ENCODE measurements around the gene TRIM54. TPM values are rescaled to one million over a fixed set of nuclear protein-coding genes. Genes with fewer than 3 reads are reported as not detected.
A peak's percentile ranks its signal among the peaks of the same experiment; 100 is the strongest.
"Not testable (repeated sequence)": the region's sequence is repeated elsewhere in the genome, so short reads cannot be mapped to it uniquely, and the experiment has no call there.

TRIM54 gene
- total RNA-seq, 4 donors from 2014 or later: 0.22 to 1.6 (median 0.54) TPM; not detected in 1

DNA sequence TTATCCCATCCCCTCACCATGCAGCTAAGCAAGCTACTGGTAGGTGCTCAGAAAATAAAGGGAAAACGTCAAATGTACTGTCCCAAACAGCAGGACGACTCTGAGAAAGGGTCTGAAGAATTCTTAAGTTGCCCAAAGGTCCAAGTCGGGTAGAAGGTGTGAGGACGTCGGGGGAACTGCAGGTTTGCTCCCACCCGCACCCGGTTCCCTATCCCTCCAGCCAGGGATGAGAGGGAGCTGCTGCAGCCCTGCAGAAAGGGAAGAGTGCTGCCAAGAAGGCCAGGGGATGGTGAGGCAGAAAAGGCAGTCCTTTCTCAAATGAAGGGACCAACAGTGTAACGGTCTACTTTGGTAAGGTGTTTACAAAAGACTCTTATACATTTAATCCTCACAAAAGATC, 32.9 kb downstream of the TRIM54 start:
- Histone ChIP-seq H3K27me3 (no peaks in the 10 kb centered on the region), H3K36me3 (no peaks in the 10 kb centered on the region), H3K9me3 (no peaks in the 10 kb centered on the region), H3K4me3 (replicated peaks in 1 of 3) (no peak overlapping the region), H3K27ac (no peak overlapping the region), H3K4me1 (no peaks in the 10 kb centered on the region)
- intact Hi-C loops (cut with DNase I): no loop called here
- no peak for TF ChIP-seq POLR2A (IDR thresholded peaks at IDR 0.05)
- TF ChIP-seq, protein P1, sequence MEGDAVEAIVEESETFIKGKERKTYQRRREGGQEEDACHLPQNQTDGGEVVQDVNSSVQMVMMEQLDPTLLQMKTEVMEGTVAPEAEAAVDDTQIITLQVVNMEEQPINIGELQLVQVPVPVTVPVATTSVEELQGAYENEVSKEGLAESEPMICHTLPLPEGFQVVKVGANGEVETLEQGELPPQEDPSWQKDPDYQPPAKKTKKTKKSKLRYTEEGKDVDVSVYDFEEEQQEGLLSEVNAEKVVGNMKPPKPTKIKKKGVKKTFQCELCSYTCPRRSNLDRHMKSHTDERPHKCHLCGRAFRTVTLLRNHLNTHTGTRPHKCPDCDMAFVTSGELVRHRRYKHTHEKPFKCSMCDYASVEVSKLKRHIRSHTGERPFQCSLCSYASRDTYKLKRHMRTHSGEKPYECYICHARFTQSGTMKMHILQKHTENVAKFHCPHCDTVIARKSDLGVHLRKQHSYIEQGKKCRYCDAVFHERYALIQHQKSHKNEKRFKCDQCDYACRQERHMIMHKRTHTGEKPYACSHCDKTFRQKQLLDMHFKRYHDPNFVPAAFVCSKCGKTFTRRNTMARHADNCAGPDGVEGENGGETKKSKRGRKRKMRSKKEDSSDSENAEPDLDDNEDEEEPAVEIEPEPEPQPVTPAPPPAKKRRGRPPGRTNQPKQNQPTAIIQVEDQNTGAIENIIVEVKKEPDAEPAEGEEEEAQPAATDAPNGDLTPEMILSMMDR (IDR thresholded peaks at IDR 0.05): no peak
- DNase-seq: no peak
- WGBS, 2 donors: 75 to 79% methylated on average over 8 of the region's 8 CpGs

GRCh38 chr2:27316655-27317412, 34.6 kb downstream of the TRIM54 start:
- Histone ChIP-seq H3K27me3 (no peaks in the 10 kb centered on the region), H3K4me3 (replicated peaks in 1 of 3) (no peak overlapping the region), H3K36me3 (no peaks in the 10 kb centered on the region), H3K9me3 (no peaks in the 10 kb centered on the region), H3K4me1 (peaks cover 0 to 14% of the 10 kb centered on the region in 2 donors), H3K27ac (no peak overlapping the region)
- intact Hi-C loops (cut with DNase I): no loop called here
- DNase-seq: no peak
- no peak for TF ChIP-seq POLR2A (IDR thresholded peaks at IDR 0.05)
- TF ChIP-seq, protein P1 (IDR thresholded peaks at IDR 0.05): no peak
- 39 to 49% methylated on average over 5 to 9 of the region's 12 CpGs for WGBS, 2 donors

- H3K4me3 ChIP-seq (replicated peaks in 1 of 3); H3K36me3 ChIP-seq; DNase-seq; H3K27ac ChIP-seq; H3K27me3 ChIP-seq; H3K9me3 ChIP-seq: not testable (repeated sequence)
- intact Hi-C loops (cut with DNase I): loop anchor here (5.0 kb wide), 1 partner anchor 37 kb away; the partner anchor contains the start of gene GTF3C2
- H3K4me1 ChIP-seq: peaks cover 11 to 25% of the 10 kb centered on the region in 2 donors
- 92 to 96% methylated on average over 15 of the region's 15 CpGs for WGBS, 2 donors
These were observed 37.6 kb downstream of the TRIM54 start for GRCh38 chr2:27319839-27320238.

GRCh38 chr2:27320958-27321543, 38.8 kb downstream of the TRIM54 start:
- DNase-seq: peak; percentile 91 to 93
- peaks cover 11 to 25% of the 10 kb centered on the region in 2 donors for H3K4me1 ChIP-seq
- no peaks in the 10 kb centered on the region for H3K9me3 ChIP-seq
- H3K36me3 ChIP-seq: peaks cover 0 to under 1% of the 10 kb centered on the region in 2 donors
- H3K4me3 ChIP-seq (replicated peaks in 1 of 3): no peak overlapping the region
- peak overlapping the region; percentile 13 to 94 (median 46) for H3K27ac ChIP-seq
- intact Hi-C loops (cut with DNase I): loop anchor here (5.0 kb wide), 1 partner anchor 36 kb away; the partner anchor contains the start of gene GTF3C2
- WGBS, 2 donors: 28 to 38% methylated on average over 7 to 8 of the region's 8 CpGs
- peak in 1 of 2 donors; percentile 45 for TF ChIP-seq POLR2A (IDR thresholded peaks at IDR 0.05)
- TF ChIP-seq, protein P1 (IDR thresholded peaks at IDR 0.05): peak; percentile 10 to 59 (median 35)
- H3K27me3 ChIP-seq: no peaks in the 10 kb centered on the region

- DNase-seq: peak; percentile 80 to 88
- H3K9me3 ChIP-seq: no peaks in the 10 kb centered on the region
- intact Hi-C loops (cut with DNase I): loop anchor here (5.0 kb wide), 1 partner anchor 35 kb away; the partner anchor contains the start of gene GTF3C2
- peak overlapping the region; percentile 53 to 81 (median 60) for H3K4me3 ChIP-seq (replicated peaks in 1 of 3)
- peaks cover 11 to 25% of the 10 kb centered on the region in 2 donors for H3K4me1 ChIP-seq
- TF ChIP-seq POLR2A (IDR thresholded peaks at IDR 0.05): no peak
- TF ChIP-seq, protein P1 (IDR thresholded peaks at IDR 0.05): no peak
- no peaks in the 10 kb centered on the region for H3K27me3 ChIP-seq
- H3K27ac ChIP-seq: peak overlapping the region; percentile 77 to 94 (median 89)
- peaks cover 6 to 10% of the 10 kb centered on the region in 2 donors for H3K36me3 ChIP-seq
- WGBS, 2 donors: 1 to 3% methylated on average over 7 to 10 of the region's 10 CpGs
These were observed 40.1 kb downstream of the TRIM54 start for GRCh38 chr2:27322301-27322765.

Data from thyroid gland (tissue), 4 donors.